Prostate gland (tissue), 2 donors: ENCODE data around the gene PRR14L. TPM values are rescaled to one million over a fixed set of nuclear protein-coding genes. Genes with fewer than 3 reads are reported as not detected.
A peak's percentile ranks its signal among the peaks of the same experiment; 100 is the strongest.

Experiments
- DNase-seq: peaks from one replicate; pipeline ENCODE4 v3.0.0-alpha.2; 2019; ENCODE audit warnings: low spot score
- H3K27ac ChIP-seq, 2 donors: fragments of 200-600 bp; sonication (generic); 2 replicates each; pipeline ENCODE4 v1.5.1; 2017 to 2019
- H3K27me3 ChIP-seq: fragments of 200-600 bp; sonication (generic); replicated peaks from 2 replicates; pipeline ENCODE4 v1.5.1; 2019; ENCODE audit not compliant: insufficient read depth
- H3K36me3 ChIP-seq, 2 donors: fragments of 200-600 bp; sonication (generic); 1 replicate in 1 of 2; 2 replicates in 1 of 2; pipeline versions ENCODE4 v1.5.1 to v1.8.1; 2017 to 2019
- H3K4me1 ChIP-seq: fragments of 200-600 bp; sonication (generic); replicated peaks from 2 replicates; pipeline ENCODE4 v1.5.1; 2019
- H3K4me3 ChIP-seq, 2 donors: fragments of 200-600 bp; sonication (generic); 2 replicates each; pipeline ENCODE4 v1.5.1; 2017 to 2019
- H3K9me3 ChIP-seq: fragments of 200-600 bp; sonication (generic); 2 replicates; pipeline ENCODE4 v1.5.1; 2017
- POLR2A ChIP-seq: fragments of 450-650 bp; IDR thresholded peaks from one replicate; pipeline ENCODE4 v1.6.1; 2016; ENCODE audit warnings: antibody characterized with exemption, mild to moderate bottlenecking
- POLR2AphosphoS5 ChIP-seq: sonication (generic); formaldehyde crosslinking; IDR thresholded peaks from one replicate; pipeline ENCODE4 v1.6.1; 2017; ENCODE audit warnings: antibody characterized with exemption
- WGBS: methylation state at CpG from one replicate; pipeline ENCODE4 v1.1.5; 2018; 5-methylcytosine and 5-hydroxymethylcytosine counted together
- intact Hi-C: fragments of 100-400 bp; cut with DNase I; formaldehyde crosslinking; loops from one replicate; pipeline ENCODE4 v1.14.2; 2022
- total RNA-seq, 2 donors: library from RNA; depleted of rRNA; stranded (reverse); fragments of >200 nt; gene quantifications; one replicate each; pipeline ENCODE4 v1.1.0, GENCODE V29; 2016
- TF ChIP-seq, protein P1 (sequence below), 4 experiments: fragments of 200-600 bp in 2 of 4; fragments of 450-650 bp in 2 of 4; sonication (generic) in 2 of 4; IDR thresholded peaks; 1 replicate in 3 of 4; 2 replicates in 1 of 4; pipeline ENCODE4 v1.5.1; 2016 to 2019; ENCODE audit warnings: antibody characterized with exemption in 4 of 4, mild to moderate bottlenecking in 2 of 4, moderate library complexity in 2 of 4

The PRR14L gene
- total RNA-seq, 2 donors from 2014 or later = 17.7 to 42.4 TPM

DNA sequence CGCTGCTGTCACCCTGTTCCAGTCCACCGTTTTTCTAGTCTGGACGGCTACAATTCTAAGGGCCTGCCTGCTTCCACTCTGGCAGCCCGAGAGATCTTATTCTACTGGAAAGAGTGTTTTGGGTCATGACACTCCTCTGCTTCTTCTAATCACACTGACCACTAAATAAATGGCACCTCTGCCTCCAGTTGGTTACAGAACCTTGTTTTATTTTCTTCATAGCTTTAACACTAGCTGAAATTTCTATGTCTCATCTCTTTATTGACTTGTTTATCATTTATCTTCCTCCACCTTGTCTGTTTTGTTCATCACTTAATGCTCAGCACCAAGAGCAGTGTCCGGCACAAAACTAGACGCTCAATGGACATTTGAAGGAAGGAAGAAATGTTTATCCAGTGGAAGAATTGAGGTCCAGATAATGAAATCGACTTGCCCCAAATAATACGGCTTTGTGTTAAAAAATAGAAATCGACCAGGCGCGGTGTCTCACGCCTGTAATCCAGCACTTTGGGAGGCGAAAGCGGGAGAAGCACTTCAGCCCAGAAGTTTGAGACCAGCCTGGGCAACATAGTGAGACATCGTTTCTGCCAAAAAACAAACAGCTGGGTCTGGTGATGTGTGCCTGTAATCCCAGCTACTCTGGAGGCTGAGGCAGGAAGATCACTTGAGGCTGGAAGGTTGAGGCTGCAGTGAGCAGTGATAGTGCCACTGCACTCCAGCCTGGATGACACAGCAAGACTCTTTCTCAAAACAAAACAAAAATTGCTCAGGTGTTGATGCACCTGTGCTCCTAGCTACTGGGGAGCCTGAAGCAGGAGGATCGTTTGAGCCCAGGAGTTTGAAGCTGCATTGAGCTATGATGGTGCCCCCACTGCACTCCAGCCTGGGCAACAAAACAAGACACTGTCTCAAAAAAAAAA lies 693 bp upstream of the PRR14L start:
- peak overlapping the region; percentile 63 to 70 for H3K4me3 ChIP-seq
- H3K9me3 ChIP-seq = no peaks in the 10 kb centered on the region
- H3K4me1 ChIP-seq = peaks cover 3% of the 10 kb centered on the region
- no peak for DNase-seq
- intact Hi-C loops = loop anchor here (5.0 kb wide), 2 partner anchors 68 to 88 kb away; partner anchors contain the start of gene PISD
- 66% methylated on average over 16 of the region's 16 CpGs for WGBS
- peak overlapping the region; percentile 71 to 74 for H3K27ac ChIP-seq
- no peaks in the 10 kb centered on the region for H3K36me3 ChIP-seq
- H3K27me3 ChIP-seq = no peaks in the 10 kb centered on the region
- TF ChIP-seq, protein P1, sequence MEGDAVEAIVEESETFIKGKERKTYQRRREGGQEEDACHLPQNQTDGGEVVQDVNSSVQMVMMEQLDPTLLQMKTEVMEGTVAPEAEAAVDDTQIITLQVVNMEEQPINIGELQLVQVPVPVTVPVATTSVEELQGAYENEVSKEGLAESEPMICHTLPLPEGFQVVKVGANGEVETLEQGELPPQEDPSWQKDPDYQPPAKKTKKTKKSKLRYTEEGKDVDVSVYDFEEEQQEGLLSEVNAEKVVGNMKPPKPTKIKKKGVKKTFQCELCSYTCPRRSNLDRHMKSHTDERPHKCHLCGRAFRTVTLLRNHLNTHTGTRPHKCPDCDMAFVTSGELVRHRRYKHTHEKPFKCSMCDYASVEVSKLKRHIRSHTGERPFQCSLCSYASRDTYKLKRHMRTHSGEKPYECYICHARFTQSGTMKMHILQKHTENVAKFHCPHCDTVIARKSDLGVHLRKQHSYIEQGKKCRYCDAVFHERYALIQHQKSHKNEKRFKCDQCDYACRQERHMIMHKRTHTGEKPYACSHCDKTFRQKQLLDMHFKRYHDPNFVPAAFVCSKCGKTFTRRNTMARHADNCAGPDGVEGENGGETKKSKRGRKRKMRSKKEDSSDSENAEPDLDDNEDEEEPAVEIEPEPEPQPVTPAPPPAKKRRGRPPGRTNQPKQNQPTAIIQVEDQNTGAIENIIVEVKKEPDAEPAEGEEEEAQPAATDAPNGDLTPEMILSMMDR (IDR thresholded peaks at IDR 0.05) = no peak
- TF ChIP-seq POLR2AphosphoS5 = no peak

DNA sequence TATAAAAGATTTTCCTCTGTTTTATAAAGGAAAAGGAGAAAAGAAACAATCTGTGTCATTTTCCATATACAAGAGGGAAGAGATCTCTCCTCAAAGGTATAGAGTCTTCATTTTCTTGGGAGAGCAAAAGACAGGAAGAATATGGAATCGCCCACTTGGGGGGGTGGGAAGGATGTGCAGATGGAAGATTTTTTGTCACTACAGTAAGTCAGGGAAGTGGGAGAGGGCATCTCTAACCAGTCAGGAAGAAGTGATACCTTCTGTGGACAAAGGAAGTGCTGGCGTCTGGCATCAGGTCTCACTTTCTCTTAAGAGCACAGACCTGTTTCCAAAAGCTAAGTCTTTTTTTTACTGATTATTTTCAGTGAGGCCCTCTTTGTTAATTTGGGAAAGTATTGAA lies 1.4 kb downstream of the PRR14L start:
- Histone ChIP-seq H3K27ac (no peak overlapping the region), H3K9me3 (no peaks in the 10 kb centered on the region), H3K4me1 (peaks cover 3% of the 10 kb centered on the region), H3K27me3 (no peaks in the 10 kb centered on the region), H3K4me3 (peak overlapping the region in 1 of 2 donors; percentile 70), H3K36me3 (no peaks in the 10 kb centered on the region)
- intact Hi-C loops = loop anchor here (2.0 kb wide), 1 partner anchor 196 kb away; the partner anchor contains the start of gene YWHAH
- no peak for DNase-seq
- 15% methylated on average over 2 of the region's 2 CpGs for WGBS
- TF ChIP-seq, protein P1 (IDR thresholded peaks at IDR 0.05) = no peak
- no peak for TF ChIP-seq POLR2AphosphoS5
- TF ChIP-seq POLR2A = no peak

DNA sequence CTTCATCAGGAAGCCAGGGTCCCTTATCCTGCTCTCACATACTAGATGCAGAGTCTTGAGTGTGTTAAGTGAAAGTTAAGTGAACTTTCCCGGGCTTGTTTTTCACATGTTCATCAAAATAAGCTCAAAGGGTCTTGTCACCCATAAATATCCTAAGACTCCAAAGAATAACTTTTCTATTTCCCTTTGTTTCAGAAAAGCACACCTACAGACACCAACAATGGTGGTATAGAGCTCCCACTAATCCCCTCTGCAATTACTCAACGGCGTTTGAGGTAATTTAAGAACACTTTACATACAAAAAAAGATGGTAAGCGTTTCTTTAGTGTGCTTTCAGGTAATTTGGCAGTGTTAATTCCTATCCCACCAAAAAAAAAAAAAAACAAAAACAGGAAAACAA lies 2.5 kb downstream of the PRR14L start:
- H3K27me3 ChIP-seq = no peaks in the 10 kb centered on the region
- no peak overlapping the region for H3K27ac ChIP-seq
- WGBS = 66% methylated on average over 4 of the region's 4 CpGs
- DNase-seq = no peak
- H3K9me3 ChIP-seq = no peaks in the 10 kb centered on the region
- H3K4me3 ChIP-seq = no peak overlapping the region
- no peaks in the 10 kb centered on the region for H3K36me3 ChIP-seq
- intact Hi-C loops = no loop called here
- TF ChIP-seq, protein P1 (IDR thresholded peaks at IDR 0.05) = no peak
- peaks cover 3% of the 10 kb centered on the region for H3K4me1 ChIP-seq

DNA sequence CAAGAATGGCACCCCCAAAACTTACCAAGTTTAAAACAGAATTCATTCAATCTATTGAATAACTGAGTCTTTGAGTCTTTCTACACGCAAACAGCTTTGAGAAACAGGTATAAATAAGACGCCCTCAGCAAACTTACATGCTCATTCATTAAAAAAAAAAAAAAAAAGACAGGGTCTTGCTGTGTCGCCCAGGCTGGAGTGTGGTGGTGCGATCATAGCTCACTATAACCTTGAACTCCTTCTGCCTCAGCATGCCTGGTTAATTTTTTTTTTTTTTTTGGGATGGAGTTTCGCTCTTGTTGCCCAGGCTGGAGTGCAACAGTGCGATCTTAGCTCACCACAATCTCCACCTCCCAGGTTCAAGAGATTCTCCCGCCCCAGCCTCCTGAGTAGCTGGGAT lies 6.1 kb downstream of the PRR14L start:
- Histone ChIP-seq H3K27me3 (no peaks in the 10 kb centered on the region), H3K27ac (no peak overlapping the region), H3K4me3 (no peak overlapping the region), H3K36me3 (no peaks in the 10 kb centered on the region), H3K4me1 (peaks cover 3% of the 10 kb centered on the region), H3K9me3 (no peaks in the 10 kb centered on the region)
- intact Hi-C loops = no loop called here
- WGBS = 88% methylated on average over 7 of the region's 7 CpGs
- TF ChIP-seq POLR2AphosphoS5 (no peak), POLR2A (no peak)
- TF ChIP-seq, protein P1 (IDR thresholded peaks at IDR 0.05) = no peak
- DNase-seq = no peak

DNA sequence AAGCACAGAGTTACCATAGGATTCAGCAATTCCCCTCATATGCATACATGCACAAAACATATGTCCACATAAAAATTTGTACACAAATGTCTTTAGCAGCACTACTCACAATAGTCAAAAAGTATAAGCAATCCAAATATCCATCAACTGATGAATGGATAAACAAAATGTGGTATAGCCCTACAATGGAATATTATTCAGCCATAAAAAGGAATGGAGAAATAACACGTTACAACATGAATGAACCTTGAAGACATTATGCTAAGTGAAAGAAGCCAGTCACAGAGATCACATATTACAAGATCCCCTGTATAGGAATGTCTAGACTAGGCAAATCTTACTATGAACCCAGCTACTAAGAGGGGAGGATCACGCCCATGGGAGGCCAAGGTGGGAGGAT lies 7.2 kb downstream of the PRR14L start:
- WGBS = 98% methylated on average over 2 of the region's 2 CpGs

More for the DNA sequence above, 7.2 kb downstream of the PRR14L start:
- Histone ChIP-seq H3K36me3 (no peaks in the 10 kb centered on the region), H3K4me3 (no peak overlapping the region), H3K9me3 (no peaks in the 10 kb centered on the region), H3K27ac (no peak overlapping the region), H3K4me1 (no peaks in the 10 kb centered on the region), H3K27me3 (no peaks in the 10 kb centered on the region)
- no peak for TF ChIP-seq POLR2A
- TF ChIP-seq, protein P1 (IDR thresholded peaks at IDR 0.05) = no peak
- no peak for TF ChIP-seq POLR2AphosphoS5
- intact Hi-C loops = no loop called here
- no peak for DNase-seq
